DMS53 treated with DMSO at 0.1 percent for 48 hours (cell line): Measurements from ENCODE around the gene TUBB2A.
"Not testable (repeated sequence)": the region's sequence is repeated elsewhere in the genome, so short reads cannot be mapped to it uniquely, and the experiment has no call there.

Experiments used
- DNase-seq: peaks from one replicate; lab custom pipeline; 2025; ENCODE audit not compliant: unreplicated experiment; lab: John Stamatoyannopoulos, UW

The TUBB2A gene

DNA sequence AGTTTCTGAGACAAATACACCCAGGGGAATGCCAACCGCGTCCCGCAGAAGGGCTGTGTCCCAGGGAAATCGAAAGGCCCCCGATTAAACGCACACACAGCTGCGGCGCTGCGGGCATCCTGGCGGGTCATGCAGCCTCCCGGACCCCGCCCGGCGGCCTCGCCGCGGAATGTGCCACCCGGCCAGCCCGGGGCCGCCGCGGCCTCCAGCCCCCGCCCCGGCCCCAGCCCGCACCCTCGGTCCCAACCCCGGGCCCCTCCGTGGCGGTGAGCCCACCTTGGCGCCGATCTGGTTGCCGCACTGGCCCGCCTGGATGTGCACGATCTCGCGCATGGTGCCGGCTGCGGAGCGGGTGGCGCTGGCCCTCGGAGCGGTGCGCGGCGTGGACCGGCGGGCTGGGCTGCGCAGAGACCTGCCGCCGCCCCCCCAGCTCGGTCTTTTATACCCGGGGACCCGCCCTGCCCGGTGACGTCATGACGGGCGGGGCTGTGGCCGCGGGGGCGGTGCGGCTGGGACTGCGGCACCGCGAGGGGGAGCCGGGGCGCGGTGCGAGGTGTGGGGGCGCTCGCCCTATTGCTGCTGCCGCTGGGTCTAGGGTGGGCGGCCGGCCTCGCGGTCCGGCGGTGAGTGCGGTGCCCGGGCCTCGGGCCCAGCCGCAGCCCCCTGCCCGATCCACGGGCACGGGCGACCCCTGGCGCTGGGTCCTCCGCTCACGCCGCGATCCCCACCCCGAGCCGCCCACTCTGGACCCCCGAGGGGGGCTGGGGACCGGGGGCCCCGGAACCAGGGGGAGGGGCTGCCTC lies at the start of gene TUBB2A:
Gene TUBB2A, minus strand, starts transcription at position 414 of the 803 bp plus-strand sequence. Its CDS starts 81 bp downstream, at position 333.
- peak; percentile 39 for DNase-seq

DNA sequence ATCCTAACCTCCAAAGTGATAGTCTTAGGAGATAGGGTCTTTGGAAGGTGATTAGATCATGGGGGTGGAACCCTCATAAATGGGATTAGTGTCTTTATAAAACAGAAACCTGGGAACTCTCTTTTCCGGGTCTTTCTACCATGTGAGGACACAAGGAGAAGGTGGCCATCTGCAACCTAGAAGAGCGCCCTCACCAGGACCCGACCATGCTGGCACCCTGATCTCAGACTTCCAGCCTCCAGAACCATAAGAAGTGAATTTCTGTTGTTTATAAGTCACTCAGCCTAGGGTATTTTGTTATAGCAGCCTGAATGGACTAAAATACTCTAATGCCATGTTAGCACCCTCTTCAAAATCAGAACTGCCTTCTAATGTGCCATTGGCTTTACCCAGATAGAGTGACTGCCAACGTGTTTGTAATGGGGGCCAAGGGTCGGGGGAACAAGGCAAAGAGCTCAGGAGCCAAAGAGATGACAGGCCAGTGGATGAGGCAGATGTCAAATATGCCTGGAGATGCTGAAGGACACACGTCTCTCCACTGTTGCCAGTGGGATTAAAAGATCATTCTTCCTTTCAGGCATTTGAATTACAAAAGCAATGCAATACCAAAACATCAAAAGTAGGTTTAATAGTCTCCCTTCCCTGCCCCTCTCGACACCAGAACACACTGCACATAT lies 49.1 kb upstream of the TUBB2A start:
- DNase-seq = no peak

DNA sequence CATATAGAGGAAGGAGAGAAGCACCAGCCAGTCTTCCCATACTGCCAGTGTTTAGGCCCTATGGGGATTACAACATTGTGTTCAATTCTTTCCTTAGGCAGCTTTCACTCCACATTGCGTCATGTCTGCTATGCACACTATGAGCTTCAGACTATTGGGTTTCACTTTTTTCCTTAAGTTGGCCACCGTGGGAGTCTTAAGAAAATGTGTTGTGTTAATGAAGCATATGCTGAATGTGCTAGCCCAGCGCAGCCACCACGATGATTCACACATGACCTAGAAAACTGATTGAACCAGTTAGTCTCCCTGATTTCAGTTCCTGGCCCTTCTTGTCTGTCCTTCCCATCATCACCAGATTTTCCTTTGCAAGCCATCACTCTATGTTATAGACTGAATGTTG lies 48.6 kb upstream of the TUBB2A start:
- DNase-seq = no peak

DNA sequence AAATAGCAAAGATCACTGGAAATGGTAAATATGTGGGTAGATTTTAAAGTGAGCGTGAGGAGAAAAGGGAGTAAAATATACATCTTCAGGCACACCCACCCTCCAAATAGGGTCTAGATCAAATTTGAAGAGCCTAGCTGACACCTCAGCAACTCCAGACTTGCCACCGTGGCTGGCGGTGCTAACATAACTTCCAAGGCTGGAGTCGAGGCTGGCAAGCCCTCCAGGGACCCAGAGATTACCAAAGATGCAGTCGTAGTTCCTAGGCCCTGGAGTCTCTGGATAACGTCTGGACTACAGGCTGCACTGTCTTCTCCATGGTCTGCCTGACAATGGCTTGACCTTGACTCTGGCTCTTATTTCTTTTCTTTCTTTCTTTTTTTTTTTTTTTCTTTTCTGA lies 47.6 kb upstream of the TUBB2A start:
- DNase-seq = no peak

DNA sequence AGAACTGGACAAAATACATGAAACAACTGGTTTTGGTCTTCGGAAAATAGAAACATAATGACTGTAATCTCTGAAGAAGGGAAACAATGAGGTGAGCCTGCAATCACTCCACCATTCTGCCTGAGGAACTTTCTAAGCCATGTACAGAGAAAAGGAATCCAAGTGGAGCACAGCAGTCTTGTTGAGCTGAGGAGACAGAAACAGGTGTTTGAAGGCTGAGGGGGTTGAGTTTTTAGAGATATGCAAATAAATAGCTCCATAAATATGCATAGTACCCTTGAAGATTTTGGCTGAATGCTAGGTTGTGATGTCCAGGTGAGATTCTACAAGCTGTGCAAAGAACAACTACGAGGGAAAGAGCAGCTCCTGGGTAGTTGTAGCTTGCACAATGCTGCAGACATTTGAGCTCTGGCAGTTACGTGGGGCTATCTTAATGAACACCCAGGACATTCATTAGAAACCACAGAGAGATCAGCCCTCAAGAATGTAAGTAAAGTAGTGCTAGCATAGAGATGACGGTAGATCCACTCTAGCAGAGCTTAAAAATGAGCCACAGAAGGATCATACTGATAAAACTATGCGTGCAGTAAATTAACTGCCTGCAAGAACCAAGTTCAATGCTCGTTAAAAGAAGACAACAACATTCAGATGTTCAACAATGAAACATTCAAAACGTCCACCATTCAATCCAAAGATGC lies 45.8 kb upstream of the TUBB2A start:
- DNase-seq = no peak

DNA sequence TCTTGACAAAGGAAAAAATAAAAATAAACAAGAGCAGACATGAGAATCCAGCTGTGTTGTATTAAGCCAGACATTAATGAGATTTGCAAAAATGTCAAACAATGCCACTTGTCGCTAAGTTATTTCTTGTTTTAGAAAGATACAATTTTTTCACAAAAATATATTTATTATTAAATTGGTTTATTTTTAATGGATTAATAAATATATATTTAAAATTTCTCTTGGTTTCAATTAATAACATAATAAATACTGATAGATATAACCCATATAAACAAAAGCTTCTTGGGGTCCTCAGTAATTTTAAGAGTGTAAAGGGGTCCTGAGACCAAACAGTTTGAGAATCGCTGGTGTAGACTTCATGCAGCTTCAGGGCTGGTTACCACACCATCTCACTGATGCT lies 44.0 kb upstream of the TUBB2A start:
- no peak for DNase-seq

DNA sequence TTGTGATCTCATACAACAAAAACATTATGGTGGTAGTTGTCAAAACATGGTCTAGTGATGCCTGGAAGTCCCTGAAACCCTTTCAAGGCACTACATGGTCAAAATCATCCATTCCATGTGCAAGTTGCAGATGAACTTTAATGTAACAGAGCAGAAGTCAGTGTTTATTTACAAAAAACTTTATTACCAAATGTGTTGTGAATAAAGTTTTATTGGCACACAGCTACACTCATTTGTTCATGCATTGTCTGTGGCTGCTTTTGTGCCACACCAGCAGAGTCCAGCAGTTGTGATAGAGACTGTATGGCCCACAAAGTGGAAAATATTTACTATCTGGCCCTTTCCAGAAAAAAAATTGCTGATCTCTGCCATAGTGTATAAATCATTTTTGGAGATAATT lies 43.3 kb upstream of the TUBB2A start:
- no peak for DNase-seq

DNA sequence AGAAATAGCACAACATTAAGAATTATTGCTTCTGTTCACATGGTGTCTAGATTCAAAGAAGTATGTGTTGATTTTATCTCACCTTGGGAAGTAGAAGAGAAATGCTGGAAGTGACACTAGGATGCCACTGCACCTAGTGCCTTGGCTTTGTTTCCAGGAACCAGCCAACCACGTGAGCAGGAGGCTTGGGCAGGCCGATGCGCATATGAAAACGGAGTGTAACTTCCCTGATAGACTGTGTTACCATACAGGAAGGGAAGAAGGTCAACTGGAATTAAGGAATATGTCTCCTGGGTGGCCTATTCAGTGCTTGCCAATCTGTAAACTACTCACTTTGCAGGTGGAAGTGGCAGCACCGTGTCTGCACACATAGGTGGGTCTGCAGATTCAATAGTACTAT lies 42.0 kb upstream of the TUBB2A start:
- no peak for DNase-seq

DNA sequence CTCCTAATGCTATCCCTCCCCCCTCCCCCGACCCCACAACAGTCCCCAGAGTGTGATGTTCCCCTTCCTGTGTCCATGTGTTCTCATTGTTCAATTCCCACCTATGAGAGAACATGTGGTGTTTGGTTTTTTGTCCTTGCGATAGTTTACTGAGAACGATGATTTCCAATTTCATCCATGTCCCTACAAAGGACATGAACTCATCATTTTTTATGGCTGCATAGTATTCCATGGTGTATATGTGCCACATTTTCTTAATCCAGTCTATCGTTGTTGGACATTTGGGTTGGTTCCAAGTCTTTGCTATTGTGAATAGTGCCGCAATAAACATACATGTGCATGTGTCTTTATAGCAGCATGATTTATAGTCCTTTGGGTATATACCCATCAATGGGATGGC lies 40.4 kb upstream of the TUBB2A start:
- not testable (repeated sequence) for DNase-seq

DNA sequence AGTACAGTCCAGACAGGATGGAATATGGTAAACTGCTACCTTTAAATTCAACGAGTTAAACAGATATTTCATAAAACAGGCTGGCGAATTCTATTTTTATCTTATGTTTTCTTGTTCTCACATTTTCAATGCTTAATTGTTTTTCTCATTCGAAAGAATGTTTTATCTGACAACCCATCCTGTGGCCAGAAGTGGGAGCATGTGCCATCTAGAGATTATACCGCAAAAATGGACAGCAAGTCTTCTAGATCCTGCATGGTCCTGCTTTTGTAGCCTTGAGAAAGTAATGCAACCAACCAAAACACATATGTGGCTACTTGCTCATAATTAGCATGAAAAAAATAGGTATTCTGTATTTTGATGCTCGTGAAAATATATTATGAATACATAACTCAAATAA lies 39.4 kb upstream of the TUBB2A start:
- DNase-seq = no peak

DNA sequence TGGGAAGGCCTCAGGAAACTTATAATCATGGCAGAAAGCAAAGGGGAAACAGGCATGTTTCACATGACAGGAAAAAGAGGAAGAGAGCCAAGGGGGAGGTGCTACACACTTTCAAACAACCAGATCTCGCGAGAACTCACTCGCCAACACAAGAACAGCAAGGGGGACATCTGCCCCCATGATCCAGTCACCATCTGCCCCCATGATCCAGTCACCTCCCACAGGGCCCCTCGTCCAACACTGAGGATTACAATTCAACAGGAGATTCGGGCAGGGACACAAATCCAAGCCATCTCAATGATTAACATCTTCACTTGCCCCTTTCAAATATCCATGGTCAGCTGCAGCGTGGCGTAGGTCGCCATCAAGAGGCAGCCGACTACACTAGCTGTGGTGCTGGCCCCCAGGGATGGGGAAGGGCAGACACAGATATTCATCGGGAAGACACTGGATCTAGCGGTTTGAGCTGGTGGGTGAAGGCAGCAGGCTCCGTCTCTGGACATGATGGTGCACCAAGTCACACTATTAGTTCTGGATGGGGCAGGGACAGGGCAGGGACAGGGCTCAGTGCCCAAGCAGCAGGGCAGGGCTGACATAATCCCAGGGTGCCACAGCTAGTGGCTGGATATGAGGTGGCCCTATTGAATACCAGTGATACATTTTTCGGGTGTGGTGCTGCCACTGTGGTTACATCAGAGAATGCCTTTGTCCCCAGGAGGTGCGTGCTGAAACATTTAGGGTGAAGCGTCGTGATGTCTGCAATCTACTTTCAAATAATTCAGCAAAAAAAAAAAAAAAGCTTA lies 38.6 kb upstream of the TUBB2A start:
- DNase-seq = no peak

DNA sequence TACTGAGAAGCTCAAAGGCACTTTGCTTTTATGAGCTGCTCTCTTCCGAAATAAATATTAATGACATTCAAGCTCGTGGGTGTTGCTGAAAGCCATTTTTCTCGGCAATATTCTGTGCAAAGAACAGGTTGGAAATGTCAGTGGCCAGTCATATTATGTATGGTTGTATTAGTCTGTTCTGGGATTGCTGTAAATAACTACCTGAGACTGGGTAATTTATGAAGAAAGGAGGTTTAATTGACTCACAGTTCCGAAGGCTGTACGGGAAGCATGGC lies 38.0 kb upstream of the TUBB2A start:
- no peak for DNase-seq

DNA sequence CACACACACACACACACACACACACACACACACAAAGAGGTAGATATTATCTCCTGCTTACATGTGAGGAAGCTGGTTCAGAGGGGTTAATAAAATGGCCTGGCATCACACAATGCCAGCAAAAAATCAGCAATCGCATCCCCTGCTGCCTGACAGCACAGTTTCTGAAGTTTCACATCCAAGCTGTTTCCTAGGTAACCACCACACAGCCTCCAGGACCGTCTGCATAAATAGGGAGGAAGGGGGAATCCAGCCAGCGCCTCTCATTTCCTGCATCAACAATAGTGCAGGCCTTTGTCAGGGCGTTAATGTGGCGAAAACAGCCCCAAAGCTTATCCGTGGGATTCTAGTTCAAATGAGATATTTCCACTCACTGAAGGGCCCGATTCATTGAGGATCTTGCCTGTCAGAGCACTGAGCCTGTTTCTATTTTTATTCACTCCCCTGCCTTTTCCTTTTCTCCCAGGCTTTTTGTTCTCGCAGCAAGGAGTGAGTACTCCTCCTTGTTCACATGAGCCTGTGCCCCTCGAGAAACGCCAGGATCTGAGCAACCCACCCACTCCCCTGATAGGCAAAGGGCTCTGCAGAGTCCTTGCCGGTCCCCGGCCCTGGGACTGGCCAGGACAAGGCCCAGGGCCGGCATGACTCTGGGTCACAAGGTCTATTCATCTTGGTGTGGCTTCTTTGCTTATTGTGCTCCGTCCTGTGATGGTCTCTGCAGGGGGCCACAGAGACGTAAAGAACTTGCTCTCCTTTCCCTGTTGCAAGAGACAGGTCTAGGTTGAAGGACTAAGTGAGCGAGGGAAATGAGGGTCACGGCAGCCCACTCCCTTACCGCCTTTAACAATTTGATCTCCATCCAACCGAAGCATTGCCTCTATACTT lies 37.4 kb upstream of the TUBB2A start:
- no peak for DNase-seq

DNA sequence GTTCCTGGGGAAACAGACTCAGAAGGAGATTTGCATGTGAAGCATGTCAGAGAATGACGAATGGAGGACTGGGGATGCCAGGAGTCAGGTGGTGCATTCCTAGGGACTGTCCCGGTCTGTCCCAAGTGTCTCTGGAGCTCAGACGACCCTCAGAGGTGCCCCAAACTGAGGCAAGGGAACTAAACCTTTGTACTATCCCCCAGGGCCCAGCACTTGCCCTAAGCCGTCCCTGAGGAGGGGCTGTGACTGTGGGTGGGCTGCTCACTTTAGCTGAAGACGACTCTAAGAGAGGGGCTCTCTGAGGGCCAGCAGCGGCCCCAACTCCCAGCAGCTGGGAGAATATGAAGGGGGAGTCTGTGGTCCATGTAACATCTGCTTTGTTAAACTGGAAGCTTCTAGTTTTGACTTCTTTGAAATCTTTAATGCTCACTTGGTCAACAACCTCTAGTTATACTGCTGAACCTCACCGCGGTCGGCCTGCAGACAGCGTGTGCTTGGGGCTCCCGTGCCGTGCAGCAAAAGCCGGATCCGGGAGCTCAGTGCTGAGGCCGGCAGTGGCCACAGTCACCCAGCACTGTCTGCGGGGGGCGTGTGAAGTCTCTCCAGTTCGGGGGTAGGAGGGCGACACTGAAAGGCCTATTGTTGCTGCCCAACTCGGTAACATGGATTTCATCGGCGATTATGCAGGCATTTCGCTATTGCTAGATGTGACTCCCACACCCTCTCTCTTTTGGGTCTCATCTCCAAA lies 35.9 kb upstream of the TUBB2A start:
- no peak for DNase-seq

DNA sequence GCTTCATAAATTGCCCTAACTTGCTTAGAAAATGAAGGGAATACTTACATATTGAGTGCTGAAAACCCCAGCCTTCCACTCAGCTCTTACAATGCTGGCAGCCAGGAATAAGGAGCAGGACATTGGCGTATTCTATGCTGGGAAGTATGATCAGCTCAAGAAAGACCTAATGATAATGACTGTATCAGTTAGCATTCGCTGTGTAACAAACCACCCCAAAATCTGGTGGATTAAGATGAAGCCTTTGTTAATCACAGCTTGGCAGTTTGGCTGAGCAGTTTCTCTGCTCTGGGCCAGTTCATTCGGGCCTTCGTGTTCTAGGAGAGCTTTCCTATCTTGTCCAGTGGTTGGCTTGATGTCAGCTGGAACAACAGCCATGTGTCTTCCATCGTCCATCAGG lies 33.4 kb upstream of the TUBB2A start:
- DNase-seq = no peak

DNA sequence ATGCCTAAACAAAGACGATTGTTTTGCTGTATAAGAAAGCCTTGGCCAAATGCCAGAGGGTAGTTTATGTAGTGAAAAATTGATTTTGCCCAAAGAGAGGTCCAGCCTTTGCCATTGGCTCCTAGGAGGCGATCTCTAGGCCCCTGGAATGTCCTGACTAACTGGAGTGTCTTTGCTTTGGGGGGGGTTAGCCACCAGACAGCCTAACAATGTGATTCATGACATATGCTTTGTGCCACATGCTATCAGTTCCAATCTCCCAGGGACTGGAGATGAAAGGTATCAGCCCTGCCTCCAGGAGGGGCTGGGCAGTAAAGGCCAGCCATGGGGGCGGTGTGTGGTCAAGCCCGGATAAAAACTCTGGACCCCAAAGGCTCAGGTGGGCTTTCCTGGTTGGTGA lies 32.7 kb upstream of the TUBB2A start:
- DNase-seq = no peak

DNA sequence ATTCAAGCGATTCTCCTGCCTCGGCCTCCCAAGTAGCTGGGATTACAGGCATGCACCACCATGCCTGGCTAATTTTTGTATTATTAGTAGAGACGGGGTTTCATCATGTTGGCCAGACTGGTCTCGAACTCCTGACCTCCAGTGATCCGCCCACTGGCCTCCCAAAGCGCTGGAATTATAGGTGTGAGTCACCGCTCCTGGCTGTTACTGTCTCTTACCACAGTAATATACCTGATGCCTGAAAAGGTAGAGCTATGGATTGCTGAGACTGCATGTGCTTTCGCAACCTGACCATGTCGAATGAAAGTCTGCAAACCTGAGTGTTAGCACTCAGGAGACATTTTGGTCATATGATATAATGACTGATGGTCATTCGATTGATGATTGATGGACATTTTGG lies 31.8 kb upstream of the TUBB2A start:
- not testable (repeated sequence) for DNase-seq

DNA sequence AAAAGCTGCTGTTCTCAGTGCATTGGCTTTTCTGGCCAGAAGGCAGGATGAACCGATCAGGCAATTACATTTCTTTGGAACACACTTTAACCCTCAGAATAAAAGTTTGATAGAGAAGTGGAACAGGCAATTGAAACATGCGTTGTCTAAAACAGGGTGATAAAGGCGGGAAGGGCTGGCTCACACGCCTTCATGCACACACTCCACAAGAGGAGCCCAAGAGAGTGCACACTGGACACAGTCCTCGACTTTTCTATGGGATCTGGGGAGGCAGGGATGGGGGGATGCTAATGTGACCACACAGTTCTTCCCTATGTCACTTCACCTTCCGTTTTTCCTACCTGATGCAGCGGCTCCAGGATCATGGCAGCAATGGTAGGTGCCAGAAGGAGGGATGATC lies 30.9 kb upstream of the TUBB2A start:
- DNase-seq = no peak

DNA sequence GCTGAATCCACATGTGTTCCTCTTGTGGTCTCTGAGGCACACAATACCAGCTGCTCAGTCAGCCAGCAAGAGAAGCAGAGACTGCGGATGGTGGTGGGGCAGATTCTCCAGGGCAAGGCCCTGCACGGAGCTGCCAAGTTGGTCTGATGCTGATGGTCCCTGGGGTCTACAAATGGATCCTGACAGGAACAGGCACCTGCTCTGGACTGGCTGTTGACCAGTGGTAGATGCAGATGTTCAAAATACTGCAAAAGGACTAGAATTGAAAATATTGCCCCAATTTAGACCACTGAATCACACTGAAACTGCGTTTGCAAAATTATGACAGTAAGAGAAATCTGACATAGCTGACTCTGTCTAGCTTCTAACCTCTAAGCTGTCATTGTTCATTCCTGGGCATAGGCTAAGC lies 29.6 kb upstream of the TUBB2A start:
- no peak for DNase-seq

DNA sequence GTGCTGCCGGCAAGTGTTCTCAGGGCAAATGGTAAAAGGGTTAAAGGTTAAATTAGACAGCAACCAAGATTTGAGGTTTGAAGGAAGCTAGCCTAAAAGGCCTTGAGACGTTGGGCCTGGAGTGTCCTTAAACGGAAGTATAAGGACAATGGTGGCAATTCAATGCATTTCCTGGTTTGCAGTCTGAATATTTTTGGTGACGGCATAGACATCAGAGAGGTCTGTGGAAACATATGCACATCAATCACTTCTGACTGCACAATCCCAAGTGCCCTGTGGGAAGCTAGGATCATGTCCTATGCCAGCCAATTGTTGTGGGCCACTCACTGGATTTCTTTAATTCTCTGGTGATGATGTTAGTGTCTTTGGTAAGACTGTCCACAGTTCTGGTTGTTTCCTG lies 25.7 kb upstream of the TUBB2A start:
- no peak for DNase-seq
